ENCODE data around the gene NECTIN1. TPM values are rescaled to one million over a fixed set of nuclear protein-coding genes. Genes with fewer than 3 reads are reported as not detected.

The NECTIN1 gene
- total and polyA plus RNA-seq, 7 donors: 0.42 to 3.5 (median 1.7) TPM

DNA sequence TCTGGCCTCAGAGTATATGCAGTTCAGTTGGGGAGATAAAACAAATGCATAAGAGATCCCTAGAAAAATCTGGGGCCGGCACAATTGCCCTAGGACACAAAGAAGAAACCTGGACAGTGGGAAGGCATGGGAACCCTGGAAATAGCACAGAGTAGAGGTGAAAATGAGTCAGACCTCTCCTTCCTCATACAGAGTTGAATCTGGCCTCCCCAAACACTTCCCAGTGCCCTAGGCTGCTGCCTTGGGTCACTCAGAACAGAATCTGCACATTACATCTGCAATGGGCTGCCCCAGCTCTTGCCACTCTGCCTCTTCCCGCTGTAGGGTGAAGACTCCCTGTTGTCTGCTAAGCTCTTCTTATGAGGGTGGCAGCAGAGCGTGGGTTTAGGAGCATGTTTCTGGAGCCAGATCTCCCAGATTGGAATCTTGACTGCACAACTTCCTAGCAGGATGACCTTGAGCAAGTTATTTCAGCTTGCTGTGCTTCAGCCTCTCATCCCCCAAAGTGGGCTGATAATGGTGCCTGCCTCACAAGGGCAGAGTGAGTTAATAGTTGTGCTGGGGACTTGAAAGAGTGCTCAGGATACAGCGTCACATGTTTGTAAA lies 47.1 kb upstream of the NECTIN1 start:
- TF ChIP-seq, protein P1, sequence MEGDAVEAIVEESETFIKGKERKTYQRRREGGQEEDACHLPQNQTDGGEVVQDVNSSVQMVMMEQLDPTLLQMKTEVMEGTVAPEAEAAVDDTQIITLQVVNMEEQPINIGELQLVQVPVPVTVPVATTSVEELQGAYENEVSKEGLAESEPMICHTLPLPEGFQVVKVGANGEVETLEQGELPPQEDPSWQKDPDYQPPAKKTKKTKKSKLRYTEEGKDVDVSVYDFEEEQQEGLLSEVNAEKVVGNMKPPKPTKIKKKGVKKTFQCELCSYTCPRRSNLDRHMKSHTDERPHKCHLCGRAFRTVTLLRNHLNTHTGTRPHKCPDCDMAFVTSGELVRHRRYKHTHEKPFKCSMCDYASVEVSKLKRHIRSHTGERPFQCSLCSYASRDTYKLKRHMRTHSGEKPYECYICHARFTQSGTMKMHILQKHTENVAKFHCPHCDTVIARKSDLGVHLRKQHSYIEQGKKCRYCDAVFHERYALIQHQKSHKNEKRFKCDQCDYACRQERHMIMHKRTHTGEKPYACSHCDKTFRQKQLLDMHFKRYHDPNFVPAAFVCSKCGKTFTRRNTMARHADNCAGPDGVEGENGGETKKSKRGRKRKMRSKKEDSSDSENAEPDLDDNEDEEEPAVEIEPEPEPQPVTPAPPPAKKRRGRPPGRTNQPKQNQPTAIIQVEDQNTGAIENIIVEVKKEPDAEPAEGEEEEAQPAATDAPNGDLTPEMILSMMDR (IDR thresholded peaks at IDR 0.05): no peak
- ATAC-seq: no peak
- Histone ChIP-seq H3K27me3 (ENCODE audit: insufficient read depth in 3 of 3, low read length in 2 of 3) (peaks cover 0 to 7% (median 0%) of the 10 kb centered on the region in 3 donors), H3K9me3 (no peaks in the 10 kb centered on the region), H3K27ac (no peak overlapping the region), H3K4me1 (no peaks in the 10 kb centered on the region), H3K4me3 (no peak overlapping the region), H3K36me3 (ENCODE audit: insufficient read depth in 1 of 2, low read depth in 1 of 2) (no peaks in the 10 kb centered on the region)
- DNase-seq: peak in 1 of 2 donors; percentile 20
- intact Hi-C loops (cut with DNase I): no loop called here
- WGBS, 3 donors: 68 to 73% (median 70%) methylated on average over 4 of the region's 4 CpGs

DNA sequence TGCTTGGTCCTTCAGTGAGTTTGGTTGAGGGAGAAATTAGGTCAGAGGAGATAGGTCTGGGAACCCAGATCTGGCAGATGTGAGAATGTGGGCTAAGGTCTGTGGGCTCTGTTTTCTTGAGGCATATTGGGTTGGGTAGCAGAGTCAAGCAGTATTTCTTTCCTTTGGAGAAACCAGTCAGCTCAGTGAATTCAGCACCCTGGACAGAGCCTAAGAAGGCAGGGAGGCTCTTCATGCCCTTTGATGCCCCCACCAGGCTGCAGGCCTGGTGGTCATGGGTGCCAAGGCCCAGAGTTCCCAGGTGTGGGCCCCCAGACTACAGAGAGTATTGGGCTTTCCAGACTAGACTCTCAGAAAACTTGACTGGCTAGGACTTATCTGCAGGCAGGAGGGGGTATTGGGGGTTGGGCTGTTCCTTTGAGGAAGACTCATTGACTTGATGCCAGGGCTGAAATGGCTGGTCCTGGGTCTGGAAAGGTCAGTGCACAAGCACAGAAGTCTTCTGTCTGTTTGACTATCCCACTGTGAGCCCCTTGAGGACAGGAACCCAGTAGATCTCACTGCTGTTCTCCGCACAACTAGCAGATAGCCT lies 45.3 kb upstream of the NECTIN1 start:
- no peak overlapping the region for H3K4me3 ChIP-seq

DNA sequence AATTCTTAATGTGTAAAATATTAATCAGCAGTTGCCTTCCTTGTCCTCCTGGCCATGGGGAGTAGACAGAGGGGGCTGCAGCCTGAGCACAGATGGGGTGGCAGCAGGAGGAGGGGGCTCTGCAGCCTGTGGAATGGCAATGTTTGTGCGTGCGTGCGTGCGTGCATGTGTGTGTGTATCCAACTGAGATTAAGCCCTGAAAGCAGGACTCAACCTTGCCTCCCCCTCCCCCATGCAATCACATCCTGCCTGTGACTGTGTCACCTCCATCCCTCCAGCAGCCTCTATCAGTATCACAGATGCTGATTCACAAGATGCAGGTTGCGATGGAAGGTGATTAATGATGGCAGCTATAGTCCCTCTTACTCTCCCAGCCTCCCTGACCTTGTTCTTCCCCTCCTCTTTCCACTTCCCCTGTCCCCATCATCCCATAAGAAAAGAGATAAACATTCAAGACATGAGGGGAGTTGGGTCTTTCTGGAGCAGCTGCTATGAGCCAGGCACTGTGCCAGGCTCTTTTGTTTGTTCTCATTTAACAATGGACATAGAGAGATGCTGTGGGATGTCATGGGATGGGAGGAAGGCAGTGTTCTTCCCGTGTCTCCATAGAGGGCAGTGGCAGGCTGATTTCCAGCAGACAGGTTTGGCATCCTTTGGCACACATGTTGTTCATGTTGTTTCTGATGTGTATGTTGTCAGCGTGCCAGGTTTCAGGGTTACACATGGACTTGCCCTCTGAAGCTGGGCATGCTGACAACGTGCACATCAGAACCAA lies 43.8 kb upstream of the NECTIN1 start:
- Histone ChIP-seq H3K4me3 (no peak overlapping the region), H3K27me3 (ENCODE audit: insufficient read depth in 3 of 3, low read length in 2 of 3) (peaks cover 0 to 4% (median 2%) of the 10 kb centered on the region in 3 donors), H3K9me3 (no peaks in the 10 kb centered on the region), H3K4me1 (no peaks in the 10 kb centered on the region), H3K27ac (no peak overlapping the region), H3K36me3 (ENCODE audit: insufficient read depth in 1 of 2, low read depth in 1 of 2) (no peaks in the 10 kb centered on the region)
- TF ChIP-seq, protein P1 (IDR thresholded peaks at IDR 0.05): no peak
- intact Hi-C loops (cut with DNase I): no loop called here
- WGBS, 3 donors: 66 to 74% (median 72%) methylated on average over 8 of the region's 8 CpGs
- DNase-seq: peak in 1 of 2 donors; percentile 4
- no peak for ATAC-seq

More for the DNA sequence above, 45.3 kb upstream of the NECTIN1 start:
- DNase-seq: peak in 1 of 2 donors; percentile 18
- Histone ChIP-seq H3K4me1 (no peaks in the 10 kb centered on the region), H3K27ac (no peak overlapping the region), H3K9me3 (no peaks in the 10 kb centered on the region), H3K36me3 (ENCODE audit: insufficient read depth in 1 of 2, low read depth in 1 of 2) (no peaks in the 10 kb centered on the region), H3K27me3 (ENCODE audit: insufficient read depth in 3 of 3, low read length in 2 of 3) (peaks cover 0 to 4% (median 2%) of the 10 kb centered on the region in 3 donors)
- TF ChIP-seq, protein P1 (IDR thresholded peaks at IDR 0.05): no peak
- WGBS, 3 donors: 87 to 100% (median 97%) methylated on average over 1 of the region's 1 CpG
- intact Hi-C loops (cut with DNase I): no loop called here
- no peak for ATAC-seq

DNA sequence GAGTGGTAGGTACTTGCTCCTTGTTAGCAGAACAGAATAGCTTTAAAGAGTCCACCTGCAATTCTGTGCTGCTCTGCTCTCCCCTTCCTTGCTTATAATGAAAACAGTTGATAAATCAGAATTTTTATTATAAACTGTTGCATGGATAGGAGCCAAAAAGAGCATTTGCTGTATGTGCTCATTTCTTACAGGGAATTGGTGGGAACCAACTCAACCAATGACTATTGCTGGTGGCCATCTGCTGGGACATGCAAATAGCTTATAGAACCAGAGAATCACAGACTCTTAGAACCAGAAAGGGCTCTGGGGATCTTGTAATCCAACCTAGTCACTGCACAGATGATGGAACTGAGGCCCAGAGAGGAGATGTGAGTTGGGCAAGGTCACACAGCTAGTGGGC lies 43.1 kb upstream of the NECTIN1 start:
- ATAC-seq (no peak), DNase-seq (no peak)
- no peaks in the 10 kb centered on the region for H3K36me3 ChIP-seq (ENCODE audit: insufficient read depth in 1 of 2, low read depth in 1 of 2)
- H3K27ac ChIP-seq: no peak overlapping the region
- H3K9me3 ChIP-seq: no peaks in the 10 kb centered on the region
- TF ChIP-seq, protein P1 (IDR thresholded peaks at IDR 0.05): no peak
- H3K4me3 ChIP-seq: no peak overlapping the region
- intact Hi-C loops (cut with DNase I): no loop called here
- no peaks in the 10 kb centered on the region for H3K4me1 ChIP-seq
- H3K27me3 ChIP-seq (ENCODE audit: insufficient read depth in 3 of 3, low read length in 2 of 3): peaks cover 0 to 4% (median 2%) of the 10 kb centered on the region in 3 donors

All from psoas muscle (tissue), 8 donors.